ENCODE measurements around the gene HDAC7. TPM values are rescaled to one million over a fixed set of nuclear protein-coding genes. Genes with fewer than 3 reads are reported as not detected.

The HDAC7 gene
- total RNA-seq, 2 donors from 2014 or later: 146 to 154 TPM

DNA sequence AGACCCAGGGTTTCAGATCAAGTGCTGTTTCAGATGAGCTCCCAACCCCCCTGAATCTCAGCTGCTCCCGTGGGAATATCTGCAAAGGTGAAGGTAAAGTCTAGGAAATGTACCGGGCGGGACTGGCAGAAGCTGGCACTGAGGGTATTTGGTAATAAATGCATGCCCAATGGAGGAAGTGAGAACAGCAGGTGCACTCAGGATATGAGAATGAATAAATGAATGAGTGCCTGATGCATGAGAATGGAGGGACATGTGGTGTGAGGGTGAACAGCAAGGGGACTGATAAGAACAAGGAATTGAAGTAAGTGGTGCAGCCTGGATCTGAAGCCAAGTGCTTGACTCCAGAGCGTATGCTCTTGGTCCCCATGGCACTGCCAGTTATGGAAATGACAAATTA lies 72.6 kb downstream of the HDAC7 start:
- Histone ChIP-seq H3K4me3 (ENCODE audit: low read length) (no peak overlapping the region), H3K9me3 (ENCODE audit: control insufficient read depth, low read length) (no peaks in the 10 kb centered on the region), H3K36me3 (ENCODE audit: control insufficient read depth, insufficient read depth, low read length) (no peaks in the 10 kb centered on the region), H3K27ac (ENCODE audit: low read depth, low read length) (no peak overlapping the region), H3K27me3 (ENCODE audit: control insufficient read depth, insufficient read depth, low read length, poor library complexity, severe bottlenecking) (no peaks in the 10 kb centered on the region), H3K9ac (ENCODE audit: extremely low read depth, low read length, poor library complexity, severe bottlenecking) (no peak overlapping the region), H3K4me1 (ENCODE audit: control insufficient read depth, insufficient read depth, low read length) (no peaks in the 10 kb centered on the region)
- Mint-ChIP-seq H3K36me3 (ENCODE audit: low read depth) (peaks cover 17% of the 10 kb centered on the region), H3K27me3 (ENCODE audit: insufficient read depth) (peaks cover 2% of the 10 kb centered on the region), H3K27ac (no peak overlapping the region), H3K9me3 (no peaks in the 10 kb centered on the region), H3K4me3 (no peak overlapping the region), H3K4me1 (peaks cover 16% of the 10 kb centered on the region)
- TF ChIP-seq, protein P1, sequence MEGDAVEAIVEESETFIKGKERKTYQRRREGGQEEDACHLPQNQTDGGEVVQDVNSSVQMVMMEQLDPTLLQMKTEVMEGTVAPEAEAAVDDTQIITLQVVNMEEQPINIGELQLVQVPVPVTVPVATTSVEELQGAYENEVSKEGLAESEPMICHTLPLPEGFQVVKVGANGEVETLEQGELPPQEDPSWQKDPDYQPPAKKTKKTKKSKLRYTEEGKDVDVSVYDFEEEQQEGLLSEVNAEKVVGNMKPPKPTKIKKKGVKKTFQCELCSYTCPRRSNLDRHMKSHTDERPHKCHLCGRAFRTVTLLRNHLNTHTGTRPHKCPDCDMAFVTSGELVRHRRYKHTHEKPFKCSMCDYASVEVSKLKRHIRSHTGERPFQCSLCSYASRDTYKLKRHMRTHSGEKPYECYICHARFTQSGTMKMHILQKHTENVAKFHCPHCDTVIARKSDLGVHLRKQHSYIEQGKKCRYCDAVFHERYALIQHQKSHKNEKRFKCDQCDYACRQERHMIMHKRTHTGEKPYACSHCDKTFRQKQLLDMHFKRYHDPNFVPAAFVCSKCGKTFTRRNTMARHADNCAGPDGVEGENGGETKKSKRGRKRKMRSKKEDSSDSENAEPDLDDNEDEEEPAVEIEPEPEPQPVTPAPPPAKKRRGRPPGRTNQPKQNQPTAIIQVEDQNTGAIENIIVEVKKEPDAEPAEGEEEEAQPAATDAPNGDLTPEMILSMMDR (conservative IDR thresholded peaks at IDR 0.05): no peak
- 95 to 100% methylated on average over 4 of the region's 4 CpGs for WGBS, 2 experiments (ENCODE audit: insufficient coverage in 1 of 2, insufficient read length in 1 of 2)
- DNase-seq: no peak

- DNase-seq: no peak
- H3K36me3 Mint-ChIP-seq (ENCODE audit: low read depth): peaks cover 17% of the 10 kb centered on the region
- H3K36me3 ChIP-seq (ENCODE audit: control insufficient read depth, insufficient read depth, low read length): no peaks in the 10 kb centered on the region
- peaks cover 16% of the 10 kb centered on the region for H3K4me1 Mint-ChIP-seq
- H3K27me3 ChIP-seq (ENCODE audit: control insufficient read depth, insufficient read depth, low read length, poor library complexity, severe bottlenecking): no peaks in the 10 kb centered on the region
- TF ChIP-seq, protein P1 (conservative IDR thresholded peaks at IDR 0.05): no peak
- no peak overlapping the region for H3K27ac Mint-ChIP-seq
- no peaks in the 10 kb centered on the region for H3K4me1 ChIP-seq (ENCODE audit: control insufficient read depth, insufficient read depth, low read length)
- no peak overlapping the region for H3K4me3 Mint-ChIP-seq
- H3K9me3 ChIP-seq (ENCODE audit: control insufficient read depth, low read length): no peaks in the 10 kb centered on the region
- no peaks in the 10 kb centered on the region for H3K9me3 Mint-ChIP-seq
- H3K27ac ChIP-seq (ENCODE audit: low read depth, low read length): no peak overlapping the region
- H3K9ac ChIP-seq (ENCODE audit: extremely low read depth, low read length, poor library complexity, severe bottlenecking): no peak overlapping the region
- WGBS, 2 experiments (ENCODE audit: insufficient coverage in 1 of 2, insufficient read length in 1 of 2): 90 to 93% methylated on average over 4 to 7 of the region's 7 CpGs
- H3K4me3 ChIP-seq (ENCODE audit: low read length): no peak overlapping the region
- H3K27me3 Mint-ChIP-seq (ENCODE audit: insufficient read depth): peaks cover 2% of the 10 kb centered on the region
Observed at GRCh38 chr12:47746523-47746922, 73.2 kb downstream of the HDAC7 start.

- no peak for DNase-seq
- H3K9me3 Mint-ChIP-seq: no peaks in the 10 kb centered on the region
- Histone ChIP-seq H3K27ac (ENCODE audit: low read depth, low read length) (no peak overlapping the region), H3K36me3 (ENCODE audit: control insufficient read depth, insufficient read depth, low read length) (no peaks in the 10 kb centered on the region), H3K4me3 (ENCODE audit: low read length) (no peak overlapping the region), H3K4me1 (ENCODE audit: control insufficient read depth, insufficient read depth, low read length) (no peaks in the 10 kb centered on the region), H3K9me3 (ENCODE audit: control insufficient read depth, low read length) (no peaks in the 10 kb centered on the region), H3K27me3 (ENCODE audit: control insufficient read depth, insufficient read depth, low read length, poor library complexity, severe bottlenecking) (no peaks in the 10 kb centered on the region), H3K9ac (ENCODE audit: extremely low read depth, low read length, poor library complexity, severe bottlenecking) (no peak overlapping the region)
- WGBS, 2 experiments (ENCODE audit: insufficient coverage in 1 of 2, insufficient read length in 1 of 2): 85 to 100% methylated on average over 1 to 5 of the region's 5 CpGs
- peaks cover 2% of the 10 kb centered on the region for H3K27me3 Mint-ChIP-seq (ENCODE audit: insufficient read depth)
- no peak overlapping the region for H3K27ac Mint-ChIP-seq
- TF ChIP-seq, protein P1 (conservative IDR thresholded peaks at IDR 0.05): no peak
- peaks cover 17% of the 10 kb centered on the region for H3K36me3 Mint-ChIP-seq (ENCODE audit: low read depth)
- no peak overlapping the region for H3K4me3 Mint-ChIP-seq
- peaks cover 16% of the 10 kb centered on the region for H3K4me1 Mint-ChIP-seq
Observed at GRCh38 chr12:47746073-47746472, 73.6 kb downstream of the HDAC7 start.

Measured in endodermal cell (in vitro differentiated cells).